H9 (cell line): ENCODE results near the gene FRAT2. TPM values are rescaled to one million over a fixed set of nuclear protein-coding genes. Genes with fewer than 3 reads are reported as not detected.

Experiments
- DNase-seq: peaks from one replicate; pipeline ENCODE4 v3.0.0-alpha.2; 2017
- H2AFZ ChIP-seq: one replicate; pipeline ENCODE4 v1.6.1; 2013; ENCODE audit warnings: mild to moderate bottlenecking, low read length, control low read depth, moderate library complexity
- H2AK5ac ChIP-seq: 2 replicates; pipeline ENCODE4 v1.6.1; 2013; ENCODE audit warnings: low read length, control low read depth, mixed read lengths; ENCODE audit not compliant: insufficient read length
- H2BK120ac ChIP-seq: one replicate; pipeline ENCODE4 v1.6.1; 2013; ENCODE audit warnings: low read depth, mild to moderate bottlenecking, low read length, control low read depth, inconsistent platforms; ENCODE audit not compliant: poor library complexity, severe bottlenecking
- H2BK12ac ChIP-seq: 2 replicates; pipeline ENCODE4 v1.6.1; 2013; ENCODE audit warnings: low read length, control low read depth, mixed read lengths, low read depth; ENCODE audit not compliant: insufficient read length
- H2BK15ac ChIP-seq: 2 replicates; pipeline ENCODE4 v1.6.1; 2013; ENCODE audit warnings: low read depth, low read length, control low read depth
- H2BK20ac ChIP-seq: one replicate; pipeline ENCODE4 v1.6.1; 2013; ENCODE audit warnings: low read depth, mild to moderate bottlenecking, low read length, control low read depth, inconsistent platforms; ENCODE audit not compliant: poor library complexity, severe bottlenecking
- H2BK5ac ChIP-seq: 2 replicates; pipeline ENCODE4 v1.6.1; 2013; ENCODE audit warnings: low read length, control low read depth, mixed read lengths; ENCODE audit not compliant: insufficient read length
- H3K14ac ChIP-seq: 2 replicates; pipeline ENCODE4 v1.6.1; 2013; ENCODE audit warnings: low read length, control low read depth; ENCODE audit not compliant: insufficient read depth
- H3K18ac ChIP-seq: 2 replicates; pipeline ENCODE4 v1.6.1; 2013; ENCODE audit warnings: low read depth, mild to moderate bottlenecking, mixed read lengths, low read length, control low read depth; ENCODE audit not compliant: insufficient read length
- H3K23ac ChIP-seq: 2 replicates; pipeline ENCODE4 v1.6.1; 2013; ENCODE audit warnings: low read length, control low read depth, mixed read lengths, low read depth; ENCODE audit not compliant: insufficient read length
- H3K23me2 ChIP-seq: 2 replicates; pipeline ENCODE4 v1.6.1; 2013; ENCODE audit warnings: low read depth, mild to moderate bottlenecking, mixed read lengths, low read length, control low read depth; ENCODE audit not compliant: insufficient read length, poor library complexity, severe bottlenecking
- H3K27ac ChIP-seq: 2 replicates; pipeline ENCODE4 v1.5.1; 2013; ENCODE audit warnings: low read length, control low read depth, mixed read lengths, low read depth; ENCODE audit not compliant: insufficient read length
- H3K27me3 ChIP-seq: 2 replicates; pipeline ENCODE4 v1.6.1; 2013; ENCODE audit warnings: low read length, control low read depth, inconsistent platforms; ENCODE audit not compliant: insufficient read depth
- H3K4ac ChIP-seq: 2 replicates; pipeline ENCODE4 v1.6.1; 2013; ENCODE audit warnings: low read depth, mild to moderate bottlenecking, control low read depth, inconsistent platforms, low read length, moderate library complexity
- H3K4me1 ChIP-seq: 2 replicates; pipeline ENCODE4 v1.6.1; 2013; ENCODE audit warnings: low read length, control low read depth, inconsistent platforms; ENCODE audit not compliant: insufficient read depth
- H3K4me2 ChIP-seq: 2 replicates; pipeline ENCODE4 v1.6.1; 2013; ENCODE audit warnings: low read length, control low read depth, mixed read lengths; ENCODE audit not compliant: insufficient read length, insufficient read depth
- H3K56ac ChIP-seq: 2 replicates; pipeline ENCODE4 v1.6.1; 2013; ENCODE audit warnings: low read depth, mild to moderate bottlenecking, mixed read lengths, low read length, control low read depth; ENCODE audit not compliant: insufficient read length
- H3K79me1 ChIP-seq: 2 replicates; pipeline ENCODE4 v1.6.1; 2013; ENCODE audit warnings: low read depth, mild to moderate bottlenecking, moderate library complexity, low read length, control low read depth, inconsistent platforms; ENCODE audit not compliant: insufficient read depth, poor library complexity, severe bottlenecking
- H3K79me2 ChIP-seq: 2 replicates; pipeline ENCODE4 v1.6.1; 2013; ENCODE audit warnings: low read length, control low read depth, inconsistent platforms; ENCODE audit not compliant: insufficient read depth
- H3K9ac ChIP-seq: 2 replicates; pipeline ENCODE4 v1.6.1; 2013; ENCODE audit warnings: low read length, control low read depth, mixed read lengths; ENCODE audit not compliant: insufficient read length; ENCODE audit errors: extremely low read depth
- H3K9me3 ChIP-seq: one replicate; pipeline ENCODE4 v1.6.1; 2013; ENCODE audit warnings: low read depth, low read length, inconsistent platforms; ENCODE audit not compliant: control insufficient read depth
- H3T11ph ChIP-seq: one replicate; pipeline ENCODE4 v1.6.1; 2013; ENCODE audit warnings: mild to moderate bottlenecking, low read length, control low read depth, inconsistent platforms
- H4K20me1 ChIP-seq: one replicate; pipeline ENCODE4 v1.6.1; 2013; ENCODE audit not compliant: control insufficient read depth, insufficient read length, insufficient read depth
- H4K5ac ChIP-seq: 2 replicates; pipeline ENCODE4 v1.6.1; 2013; ENCODE audit warnings: low read depth, mild to moderate bottlenecking, mixed read lengths, low read length, control low read depth; ENCODE audit not compliant: insufficient read length
- H4K8ac ChIP-seq: replicated peaks from 2 replicates; pipeline ENCODE4 v1.6.1; 2013; ENCODE audit warnings: low read length, control low read depth, mixed read lengths, low read depth; ENCODE audit not compliant: insufficient read length
- H4K91ac ChIP-seq: 2 replicates; pipeline ENCODE4 v1.6.1; 2013; ENCODE audit warnings: low read depth, mild to moderate bottlenecking, moderate library complexity, mixed read lengths, low read length, control low read depth; ENCODE audit not compliant: insufficient read length
- H3K27ac Mint-ChIP-seq, 3 experiments: 2 replicates in 2 of 3; 3 replicates in 1 of 3; pipeline ENCODE4 v1.8.0; 2020 to 2021; ENCODE audit warnings: mixed read lengths in 3 of 3, mild to moderate bottlenecking in 1 of 3, moderate library complexity in 1 of 3
- H3K27me3 Mint-ChIP-seq: 2 replicates; pipeline ENCODE4 v1.8.0; 2021; ENCODE audit warnings: low read depth, mild to moderate bottlenecking, moderate library complexity, mixed read lengths
- H3K36me3 Mint-ChIP-seq, 3 experiments: 2 replicates in 2 of 3; 3 replicates in 1 of 3; pipeline ENCODE4 v1.8.0; 2020 to 2021; ENCODE audit warnings: low read depth in 3 of 3, mixed read lengths in 3 of 3; ENCODE audit not compliant: insufficient read depth in 1 of 3
- H3K4me1 Mint-ChIP-seq, 2 experiments: 2 replicates each; pipeline ENCODE4 v1.8.0; 2020; ENCODE audit warnings: mixed read lengths in 2 of 2
- H3K4me3 Mint-ChIP-seq, 2 experiments: 2 replicates in 1 of 2; 3 replicates in 1 of 2; pipeline ENCODE4 v1.8.0; 2020 to 2021; ENCODE audit warnings: mild to moderate bottlenecking in 2 of 2, mixed read lengths in 2 of 2, moderate library complexity in 1 of 2
- H3K9me3 Mint-ChIP-seq, 2 experiments: 2 replicates in 1 of 2; 3 replicates in 1 of 2; pipeline ENCODE4 v1.8.0; 2020; ENCODE audit warnings: mild to moderate bottlenecking in 2 of 2, mixed read lengths in 2 of 2, moderate library complexity in 1 of 2
- CTCF ChIP-seq: fragments of 200-600 bp; sonication (generic); conservative IDR thresholded peaks from 3 replicates; pipeline ENCODE4 v1.8.0; 2021; ENCODE audit warnings: antibody characterized with exemption, mild to moderate bottlenecking
- WGBS: extraction: QIAGEN DNeasy Blood & Tissue Kit; methylation state at CpG from one replicate; pipeline ENCODE4 v1.1.7; 2013; ENCODE audit warnings: missing lambda C conversion rate, low lambda C conversion rate, mixed read lengths; ENCODE audit not compliant: insufficient read length; ENCODE audit errors: extremely low coverage; 5-methylcytosine and 5-hydroxymethylcytosine counted together
- total RNA-seq: library from RNA; stranded (reverse); gene quantifications from 2 replicates; pipeline ENCODE4 v1.2.1, GENCODE V29; 2021

Gene FRAT2
- total RNA-seq, 1 experiment from 2014 or later, result 129 TPM

- no peaks in the 10 kb centered on the region for H3K79me2 ChIP-seq
- no peak overlapping the region for H3K18ac ChIP-seq
- no peaks in the 10 kb centered on the region for H3K79me1 ChIP-seq
- H3K27ac ChIP-seq, result no peak overlapping the region
- no peak overlapping the region for H2BK15ac ChIP-seq
- no peak for TF ChIP-seq CTCF
- no peak overlapping the region for H2AFZ ChIP-seq
- H3K27me3 ChIP-seq, result no peaks in the 10 kb centered on the region
- H3K4me3 Mint-ChIP-seq, result no peak overlapping the region
- no peaks in the 10 kb centered on the region for H3K4me1 ChIP-seq
- no peak overlapping the region for H2BK120ac ChIP-seq
- no peak overlapping the region for H3T11ph ChIP-seq
- no peak overlapping the region for H3K56ac ChIP-seq
- WGBS, result no CpG with 5 or more reads among the region's 11 CpGs
- H3K4me2 ChIP-seq, result no peak overlapping the region
- no peak for DNase-seq
- H3K4me1 Mint-ChIP-seq, result peaks cover 2 to 8% of the 10 kb centered on the region in 2 experiments; a peak in 3 of 4 replicates
- H3K14ac ChIP-seq, result no peak overlapping the region
- no peak overlapping the region for H2AK5ac ChIP-seq
- H3K4ac ChIP-seq, result no peak overlapping the region
- H3K23ac ChIP-seq, result no peak overlapping the region
- H4K8ac ChIP-seq, result no peak overlapping the region
- H4K5ac ChIP-seq, result no peak overlapping the region
- no peak overlapping the region for H3K9ac ChIP-seq
- H3K27ac Mint-ChIP-seq, result no peak overlapping the region
- no peaks in the 10 kb centered on the region; the same call in 1 of the 2 replicates for H3K27me3 Mint-ChIP-seq
- H3K23me2 ChIP-seq, result no peaks in the 10 kb centered on the region
- H2BK20ac ChIP-seq, result no peak overlapping the region
- peaks cover 41 to 81% (median 55%) of the 10 kb centered on the region in 3 experiments; a peak in 6 of 7 replicates for H3K36me3 Mint-ChIP-seq
- H3K9me3 Mint-ChIP-seq, result no peaks in the 10 kb centered on the region
- H2BK12ac ChIP-seq, result no peak overlapping the region
- H4K91ac ChIP-seq, result no peak overlapping the region
- no peaks in the 10 kb centered on the region for H4K20me1 ChIP-seq
- no peak overlapping the region for H2BK5ac ChIP-seq
- no peaks in the 10 kb centered on the region for H3K9me3 ChIP-seq
Measured at GRCh38 chr10:97361537-97361901, 27.0 kb upstream of the FRAT2 start.
